Measurements from ENCODE around the gene HIVEP3.

DNA sequence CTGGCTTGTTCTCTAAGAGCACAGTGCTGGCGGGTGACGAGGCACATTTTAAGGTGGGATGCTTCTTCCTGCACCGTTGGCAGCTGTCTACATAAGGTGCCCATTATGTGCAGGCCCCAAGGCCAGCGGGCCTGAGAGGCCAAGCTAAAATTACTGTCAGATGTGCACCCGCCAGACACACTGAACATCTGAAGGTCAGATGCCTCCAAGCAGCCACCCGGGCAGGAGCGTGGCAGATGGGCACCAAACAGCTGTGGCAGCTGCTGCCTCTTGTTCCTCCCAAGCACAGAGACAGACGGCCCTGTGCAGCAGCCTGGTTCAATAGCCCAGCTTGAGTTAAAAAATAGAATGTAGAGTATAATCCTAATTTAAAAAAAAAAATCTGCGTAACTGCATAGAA is 222.3 kb downstream of the HIVEP3 start:
- TF ChIP-seq, protein P1, sequence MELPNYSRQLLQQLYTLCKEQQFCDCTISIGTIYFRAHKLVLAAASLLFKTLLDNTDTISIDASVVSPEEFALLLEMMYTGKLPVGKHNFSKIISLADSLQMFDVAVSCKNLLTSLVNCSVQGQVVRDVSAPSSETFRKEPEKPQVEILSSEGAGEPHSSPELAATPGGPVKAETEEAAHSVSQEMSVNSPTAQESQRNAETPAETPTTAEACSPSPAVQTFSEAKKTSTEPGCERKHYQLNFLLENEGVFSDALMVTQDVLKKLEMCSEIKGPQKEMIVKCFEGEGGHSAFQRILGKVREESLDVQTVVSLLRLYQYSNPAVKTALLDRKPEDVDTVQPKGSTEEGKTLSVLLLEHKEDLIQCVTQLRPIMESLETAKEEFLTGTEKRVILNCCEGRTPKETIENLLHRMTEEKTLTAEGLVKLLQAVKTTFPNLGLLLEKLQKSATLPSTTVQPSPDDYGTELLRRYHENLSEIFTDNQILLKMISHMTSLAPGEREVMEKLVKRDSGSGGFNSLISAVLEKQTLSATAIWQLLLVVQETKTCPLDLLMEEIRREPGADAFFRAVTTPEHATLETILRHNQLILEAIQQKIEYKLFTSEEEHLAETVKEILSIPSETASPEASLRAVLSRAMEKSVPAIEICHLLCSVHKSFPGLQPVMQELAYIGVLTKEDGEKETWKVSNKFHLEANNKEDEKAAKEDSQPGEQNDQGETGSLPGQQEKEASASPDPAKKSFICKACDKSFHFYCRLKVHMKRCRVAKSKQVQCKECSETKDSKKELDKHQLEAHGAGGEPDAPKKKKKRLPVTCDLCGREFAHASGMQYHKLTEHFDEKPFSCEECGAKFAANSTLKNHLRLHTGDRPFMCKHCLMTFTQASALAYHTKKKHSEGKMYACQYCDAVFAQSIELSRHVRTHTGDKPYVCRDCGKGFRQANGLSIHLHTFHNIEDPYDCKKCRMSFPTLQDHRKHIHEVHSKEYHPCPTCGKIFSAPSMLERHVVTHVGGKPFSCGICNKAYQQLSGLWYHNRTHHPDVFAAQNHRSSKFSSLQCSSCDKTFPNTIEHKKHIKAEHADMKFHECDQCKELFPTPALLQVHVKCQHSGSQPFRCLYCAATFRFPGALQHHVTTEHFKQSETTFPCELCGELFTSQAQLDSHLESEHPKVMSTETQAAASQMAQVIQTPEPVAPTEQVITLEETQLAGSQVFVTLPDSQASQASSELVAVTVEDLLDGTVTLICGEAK (IDR thresholded peaks at IDR 0.05) = no peak
- TF ChIP-seq, protein P1 (CRISPR knock-in tag; IDR thresholded peaks at IDR 0.05) = no peak
- TF ChIP-seq KLF15 (CRISPR knock-in tag; IDR thresholded peaks at IDR 0.05; ENCODE audit: borderline replicate concordance) (no peak), ATF4 (CRISPR knock-in tag; IDR thresholded peaks at IDR 0.05) (no peak), CBX1 (IDR thresholded peaks at IDR 0.05; ENCODE audit: low read depth) (no peak), MED1 (CRISPR knock-in tag; IDR thresholded peaks at IDR 0.05) (no peak), FOXA1 (IDR thresholded peaks at IDR 0.05) (no peak), FOXA1 (CRISPR knock-in tag; IDR thresholded peaks at IDR 0.05) (no peak), TOE1 (CRISPR knock-in tag; IDR thresholded peaks at IDR 0.05) (no peak), ARHGAP35 (CRISPR knock-in tag; IDR thresholded peaks at IDR 0.05; ENCODE audit: borderline replicate concordance) (no peak)

Data from HepG2 (cell line).